ENCODE results near the gene NTRK2.
A peak's percentile ranks its signal among the peaks of the same experiment; 100 is the strongest.

The NTRK2 gene

DNA sequence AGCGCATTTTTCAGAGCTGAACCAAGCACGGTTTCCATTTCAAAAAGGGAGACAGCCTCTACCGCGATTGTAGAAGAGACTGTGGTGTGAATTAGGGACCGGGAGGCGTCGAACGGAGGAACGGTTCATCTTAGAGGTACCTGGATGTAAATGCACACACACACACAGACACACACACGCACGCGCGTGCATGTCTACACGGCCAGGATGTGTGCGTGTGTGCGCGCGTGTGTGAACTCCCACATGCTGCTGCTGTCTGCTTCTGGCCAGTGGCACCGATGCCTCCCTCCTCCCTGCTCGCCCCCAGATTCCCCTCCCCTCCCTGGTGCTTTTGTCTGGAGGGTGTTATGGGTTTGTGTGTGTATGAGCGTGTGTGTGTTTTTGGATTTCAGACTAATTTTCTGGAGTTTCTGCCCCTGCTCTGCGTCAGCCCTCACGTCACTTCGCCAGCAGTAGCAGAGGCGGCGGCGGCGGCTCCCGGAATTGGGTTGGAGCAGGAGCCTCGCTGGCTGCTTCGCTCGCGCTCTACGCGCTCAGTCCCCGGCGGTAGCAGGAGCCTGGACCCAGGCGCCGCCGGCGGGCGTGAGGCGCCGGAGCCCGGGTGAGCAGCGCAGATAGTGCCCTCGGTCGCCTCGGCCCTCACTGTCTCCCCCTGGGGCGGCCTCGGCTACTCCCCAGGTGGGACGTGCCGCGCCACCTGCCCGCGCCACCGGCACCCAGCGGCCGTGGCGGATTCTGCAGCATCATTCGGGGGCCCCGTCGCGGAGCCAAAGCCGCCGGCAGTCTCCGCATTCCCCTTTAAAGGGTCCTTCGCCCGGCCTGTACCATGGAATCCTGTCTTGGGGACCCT is at the start of gene NTRK2:
NTRK2 (plus strand) TSS at position 442 of the 850 bp plus-strand sequence. CDS start 1,020 bp downstream, outside the sequence.
- POLR2A ChIA-PET = no interaction called here

DNA sequence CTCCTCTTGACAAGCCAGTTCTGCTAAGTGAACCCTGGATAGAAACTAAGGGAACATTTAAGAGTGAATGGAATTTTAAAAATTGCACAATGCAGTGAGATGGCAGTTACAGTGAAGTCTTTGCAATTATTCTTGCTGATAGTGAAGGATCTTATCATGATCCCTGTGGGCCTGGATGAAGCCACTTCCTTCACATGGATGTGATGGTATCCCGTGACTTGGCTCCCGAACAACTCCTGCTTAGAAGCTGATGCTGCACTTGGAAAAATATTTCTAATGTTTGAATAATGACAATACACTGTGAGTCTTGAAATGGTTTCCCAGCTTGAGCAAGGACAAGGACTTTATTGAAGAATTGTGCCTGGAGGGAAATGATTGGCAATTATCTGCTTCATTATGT is 49.2 kb upstream of the NTRK2 start:
- DNase-seq (ENCODE audit: extremely low spot score) = no peak
- ChIA-PET CTCF (no interaction called here), POLR2A (no interaction called here)
- TF ChIP-seq, protein P1, sequence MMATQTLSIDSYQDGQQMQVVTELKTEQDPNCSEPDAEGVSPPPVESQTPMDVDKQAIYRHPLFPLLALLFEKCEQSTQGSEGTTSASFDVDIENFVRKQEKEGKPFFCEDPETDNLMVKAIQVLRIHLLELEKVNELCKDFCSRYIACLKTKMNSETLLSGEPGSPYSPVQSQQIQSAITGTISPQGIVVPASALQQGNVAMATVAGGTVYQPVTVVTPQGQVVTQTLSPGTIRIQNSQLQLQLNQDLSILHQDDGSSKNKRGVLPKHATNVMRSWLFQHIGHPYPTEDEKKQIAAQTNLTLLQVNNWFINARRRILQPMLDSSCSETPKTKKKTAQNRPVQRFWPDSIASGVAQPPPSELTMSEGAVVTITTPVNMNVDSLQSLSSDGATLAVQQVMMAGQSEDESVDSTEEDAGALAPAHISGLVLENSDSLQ (IDR thresholded peaks at IDR 0.05) = no peak
- TF ChIP-seq NFRKB (IDR thresholded peaks at IDR 0.05) = no peak
- no peak for TF ChIP-seq HDGF (IDR thresholded peaks at IDR 0.05; ENCODE audit: borderline replicate concordance)
- no peak for TF ChIP-seq L3MBTL2 (conservative IDR thresholded peaks at IDR 0.05)
- no peak for TF ChIP-seq CTBP1 (IDR thresholded peaks at IDR 0.05; ENCODE audit: borderline replicate concordance)
- no peak for TF ChIP-seq FOXM1 (IDR thresholded peaks at IDR 0.05; ENCODE audit: borderline replicate concordance)
- no peak for TF ChIP-seq FOXA1 (IDR thresholded peaks at IDR 0.05)
- TF ChIP-seq FOXK2 (IDR thresholded peaks at IDR 0.05) = no peak
- no peak for TF ChIP-seq ELF4 (IDR thresholded peaks at IDR 0.05)
- no peak for TF ChIP-seq BHLHE40 (IDR thresholded peaks at IDR 0.05; ENCODE audit: borderline replicate concordance)
- TF ChIP-seq ZNF384 (IDR thresholded peaks at IDR 0.05) = no peak
- no peak for TF ChIP-seq SUZ12 (IDR thresholded peaks at IDR 0.05)
- TF ChIP-seq LEF1 (IDR thresholded peaks at IDR 0.05; ENCODE audit: borderline replicate concordance) = no peak
- no peak for TF ChIP-seq SP1 (IDR thresholded peaks at IDR 0.05)
- no peak for TF ChIP-seq ARNT (IDR thresholded peaks at IDR 0.05)
- no peak for TF ChIP-seq TARDBP (IDR thresholded peaks at IDR 0.05)

More for the DNA sequence above, at the start of gene NTRK2:
- CTCF ChIA-PET = interaction anchor here (0.5 kb wide), 1 partner anchor 559 kb away, joined by 3 read pairs; no protein-coding TSS in a partner anchor
- TF ChIP-seq L3MBTL2 (conservative IDR thresholded peaks at IDR 0.05) (peak; percentile 60; the same call in 1 of the 2 replicates), SP1 (IDR thresholded peaks at IDR 0.05) (no peak)
- DNase-seq (ENCODE audit: extremely low spot score) = peak; percentile 55

DNA sequence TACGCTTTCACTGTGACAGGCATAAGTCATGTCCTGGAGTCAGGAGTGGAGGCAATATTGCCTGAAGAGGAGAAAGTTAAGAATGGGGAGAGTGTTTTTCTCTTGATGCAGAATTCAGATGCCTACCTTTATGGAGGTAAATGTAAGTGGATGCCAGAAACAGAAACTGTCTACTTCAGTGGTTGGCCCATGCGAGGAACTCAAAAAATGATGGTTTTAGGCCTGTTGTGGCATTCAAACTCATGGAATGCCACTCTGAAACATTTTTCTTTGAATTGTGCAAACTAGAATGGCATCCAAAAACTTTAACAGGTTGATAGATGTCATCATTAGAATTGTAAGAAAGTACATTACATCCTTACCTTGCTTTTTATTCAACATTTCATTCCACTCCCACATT is 47.7 kb upstream of the NTRK2 start:
- no peak for DNase-seq (ENCODE audit: extremely low spot score)
- TF ChIP-seq HDGF (IDR thresholded peaks at IDR 0.05; ENCODE audit: borderline replicate concordance) (no peak), ZNF384 (IDR thresholded peaks at IDR 0.05) (no peak), SP1 (IDR thresholded peaks at IDR 0.05) (no peak), ARNT (IDR thresholded peaks at IDR 0.05) (no peak), TARDBP (IDR thresholded peaks at IDR 0.05) (no peak), FOXA1 (IDR thresholded peaks at IDR 0.05) (no peak), L3MBTL2 (conservative IDR thresholded peaks at IDR 0.05) (no peak), NFRKB (IDR thresholded peaks at IDR 0.05) (no peak), FOXM1 (IDR thresholded peaks at IDR 0.05; ENCODE audit: borderline replicate concordance) (no peak), BHLHE40 (IDR thresholded peaks at IDR 0.05; ENCODE audit: borderline replicate concordance) (no peak), SUZ12 (IDR thresholded peaks at IDR 0.05) (no peak), ELF4 (IDR thresholded peaks at IDR 0.05) (no peak), CTBP1 (IDR thresholded peaks at IDR 0.05; ENCODE audit: borderline replicate concordance) (no peak), LEF1 (IDR thresholded peaks at IDR 0.05; ENCODE audit: borderline replicate concordance) (no peak), FOXK2 (IDR thresholded peaks at IDR 0.05) (no peak)
- TF ChIP-seq, protein P1 (IDR thresholded peaks at IDR 0.05) = no peak
- POLR2A ChIA-PET = no interaction called here
- CTCF ChIA-PET = no interaction called here

DNA sequence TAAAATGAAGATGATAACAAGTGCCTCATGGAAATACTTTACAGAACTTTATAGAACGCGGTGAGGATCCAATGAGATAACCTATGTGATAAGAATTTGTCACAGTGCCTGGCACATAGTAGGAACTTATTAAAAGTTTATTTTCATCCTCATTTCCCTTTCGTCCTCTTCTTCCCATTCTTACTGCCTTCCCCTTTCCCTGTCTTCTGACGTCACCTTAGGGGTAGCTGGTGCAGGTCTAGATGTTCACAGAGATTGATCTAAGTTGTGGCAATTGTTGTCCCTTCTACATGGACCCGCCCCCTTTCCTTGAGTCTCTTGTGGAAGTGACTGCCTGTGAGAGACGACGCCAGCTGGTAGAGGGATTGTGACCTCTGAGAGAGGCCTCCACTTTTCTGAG is 46.5 kb upstream of the NTRK2 start:
- CTCF ChIA-PET = no interaction called here
- POLR2A ChIA-PET = no interaction called here
- TF ChIP-seq ELF4 (IDR thresholded peaks at IDR 0.05) (no peak), FOXM1 (IDR thresholded peaks at IDR 0.05; ENCODE audit: borderline replicate concordance) (no peak), L3MBTL2 (conservative IDR thresholded peaks at IDR 0.05) (no peak), ZNF384 (IDR thresholded peaks at IDR 0.05) (no peak), NFRKB (IDR thresholded peaks at IDR 0.05) (no peak), ARNT (IDR thresholded peaks at IDR 0.05) (no peak), LEF1 (IDR thresholded peaks at IDR 0.05; ENCODE audit: borderline replicate concordance) (no peak), SUZ12 (IDR thresholded peaks at IDR 0.05) (no peak), CTBP1 (IDR thresholded peaks at IDR 0.05; ENCODE audit: borderline replicate concordance) (no peak)
- TF ChIP-seq, protein P1 (IDR thresholded peaks at IDR 0.05) = no peak
- no peak for DNase-seq (ENCODE audit: extremely low spot score)

DNA sequence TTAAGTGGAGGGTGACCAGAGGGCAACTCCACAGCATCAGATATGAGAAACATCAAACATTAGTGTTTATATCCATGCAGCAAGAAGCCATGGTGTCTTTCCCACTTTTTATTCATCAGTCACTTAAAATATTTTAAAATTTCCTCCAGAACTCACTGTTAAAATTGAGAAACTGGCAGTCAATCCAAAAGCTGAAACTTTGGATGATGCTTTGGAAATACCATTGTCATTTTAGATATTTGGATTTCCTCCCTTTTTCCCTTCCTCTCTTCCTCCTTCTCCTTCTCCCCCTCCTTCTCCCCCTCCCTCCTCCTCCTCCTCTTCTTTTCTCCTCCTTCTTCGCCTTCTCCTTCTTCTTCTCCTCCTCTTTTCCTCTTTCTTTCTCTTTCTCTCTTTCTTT is 33.1 kb upstream of the NTRK2 start:
- DNase-seq (ENCODE audit: extremely low spot score) = no peak
- ChIA-PET CTCF (no interaction called here), POLR2A (no interaction called here)
- no peak for TF ChIP-seq ZNF384 (IDR thresholded peaks at IDR 0.05)
- no peak for TF ChIP-seq SUZ12 (IDR thresholded peaks at IDR 0.05)
- TF ChIP-seq CTBP1 (IDR thresholded peaks at IDR 0.05; ENCODE audit: borderline replicate concordance) = no peak
- no peak for TF ChIP-seq FOXA1 (IDR thresholded peaks at IDR 0.05)
- no peak for TF ChIP-seq NFRKB (IDR thresholded peaks at IDR 0.05)
- no peak for TF ChIP-seq FOXK2 (IDR thresholded peaks at IDR 0.05)
- no peak for TF ChIP-seq FOXM1 (IDR thresholded peaks at IDR 0.05; ENCODE audit: borderline replicate concordance)
- TF ChIP-seq ARNT (IDR thresholded peaks at IDR 0.05) = no peak
- TF ChIP-seq HDGF (IDR thresholded peaks at IDR 0.05; ENCODE audit: borderline replicate concordance) = no peak
- TF ChIP-seq LEF1 (IDR thresholded peaks at IDR 0.05; ENCODE audit: borderline replicate concordance) = no peak
- no peak for TF ChIP-seq L3MBTL2 (conservative IDR thresholded peaks at IDR 0.05)
- TF ChIP-seq TARDBP (IDR thresholded peaks at IDR 0.05) = no peak
- TF ChIP-seq, protein P1 (IDR thresholded peaks at IDR 0.05) = no peak
- no peak for TF ChIP-seq ELF4 (IDR thresholded peaks at IDR 0.05)
- TF ChIP-seq SP1 (IDR thresholded peaks at IDR 0.05) = no peak
- TF ChIP-seq BHLHE40 (IDR thresholded peaks at IDR 0.05; ENCODE audit: borderline replicate concordance) = no peak

All from HEK293T (cell line).